ENCODE measurements around the gene PDE4A. TPM values are rescaled to one million over a fixed set of nuclear protein-coding genes. Genes with fewer than 3 reads are reported as not detected.

PDE4A gene
- total and polyA plus RNA-seq, 10 of the 15 experiments (the other 5 are each of a cell fraction or from before 2014, with no cell fraction given), result 0.24 to 13.3 (median 4.9) TPM

DNA sequence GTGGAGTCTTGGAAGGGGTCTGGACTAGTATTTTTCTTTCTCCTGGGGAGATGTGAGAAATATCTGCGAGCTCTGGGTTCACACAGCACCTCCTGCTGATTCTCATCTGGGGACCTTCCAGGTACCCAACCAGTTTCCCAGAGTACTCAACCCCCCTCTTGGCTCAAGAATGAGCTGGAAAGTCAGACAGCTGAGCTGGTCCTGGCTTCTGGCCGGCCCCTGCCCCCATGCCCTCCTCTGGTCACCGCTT is 2.2 kb upstream of the PDE4A start:
- no peaks in the 10 kb centered on the region for H3K79me2 ChIP-seq (ENCODE audit: control insufficient read depth, insufficient read depth, low read length)
- TF ChIP-seq NFXL1 (IDR thresholded peaks at IDR 0.05; ENCODE audit: borderline replicate concordance) (no peak), SUZ12 (IDR thresholded peaks at IDR 0.05; ENCODE audit: unreplicated experiment) (no peak), CEBPB (IDR thresholded peaks at IDR 0.05; ENCODE audit: borderline replicate concordance in 1 of 2, low read depth in 2 of 2, low read length in 2 of 2) (no peak), ATF2 (IDR thresholded peaks at IDR 0.05; ENCODE audit: low read length) (no peak), TAF1 (IDR thresholded peaks at IDR 0.05; ENCODE audit: borderline replicate concordance, low read depth, low read length) (no peak)
- POLR2A ChIA-PET, result interaction anchor here (0.5 to 7.8 kb wide), 8 partner anchors 8 to 147 kb away, joined by 3 to 122 read pairs (median 5); partner anchors contain the start of genes CDC37, ICAM1 and TYK2
- CTCF ChIA-PET, result interaction anchor here (0.6 to 28.5 kb wide), 9 partner anchors 7 to 279 kb away, joined by 3 to 1053 read pairs (median 3); partner anchors contain the start of genes CDC37, ICAM1 and PDE4A
- ATAC-seq, result no peak
- peaks cover 2% of the 10 kb centered on the region; the same call in 2 of the 3 replicates for H3K9me3 ChIP-seq (replicated peaks; ENCODE audit: control insufficient read depth, insufficient read depth, low read length)
- RAD21 ChIA-PET (ENCODE audit: unreplicated experiment), result interaction anchor here (0.6 to 10.2 kb wide), 12 partner anchors 9 to 282 kb away, joined by 3 to 209 read pairs (median 4); partner anchors contain the start of genes CDC37 and DNMT1
- no peaks in the 10 kb centered on the region; the same call in 1 of the 2 replicates for H4K20me1 ChIP-seq (ENCODE audit: control insufficient read depth, insufficient read depth)
- FAIRE-seq, result no peak
- 10% methylated on average over 3 of the region's 3 CpGs for WGBS (ENCODE audit: insufficient coverage, insufficient replicate concordance, low lambda C conversion rate, missing lambda C conversion rate)
- DNase-seq (ENCODE audit: low read depth, low spot score), result no peak
- SMC1A ChIA-PET (ENCODE audit: uncharacterized antibody, unreplicated experiment), result interaction anchor here (1.0 to 16.0 kb wide), 5 partner anchors 11 to 147 kb away, joined by 3 to 364 read pairs (median 6); partner anchors contain the start of genes CDC37, ICAM1 and PDE4A
- peaks cover 48% of the 10 kb centered on the region for H3K4me1 ChIP-seq (ENCODE audit: control insufficient read depth, insufficient read depth, low read length)
- no peak overlapping the region for H2AFZ ChIP-seq (ENCODE audit: control insufficient read depth, low read depth, low read length)
- no peak overlapping the region for H3K27ac ChIP-seq (ENCODE audit: control insufficient read depth, insufficient read depth)
- no peaks in the 10 kb centered on the region for H3K36me3 ChIP-seq (ENCODE audit: control insufficient read depth in 2 of 2, insufficient read depth in 2 of 2, low read length in 1 of 2)
- no peak overlapping the region for H3K4me3 ChIP-seq
- H3K9ac ChIP-seq (ENCODE audit: control insufficient read depth, insufficient read depth, low read length), result no peak overlapping the region
- in situ Hi-C loops (cut with MboI), result no loop called here
- H3K27me3 ChIP-seq (replicated peaks in 1 of 2; ENCODE audit: control insufficient read depth in 2 of 2, insufficient read depth in 2 of 2, low read length in 1 of 2), result peaks cover 0 to 17% of the 10 kb centered on the region in 2 experiments; a peak in 3 of 4 replicates
- H3K4me2 ChIP-seq (ENCODE audit: control insufficient read depth, insufficient read depth), result no peak overlapping the region; the same call in 1 of the 2 replicates
- intact Hi-C loops (cut with micrococcal nuclease; ENCODE audit: unreplicated experiment), result loop anchor here (10.0 kb wide), 1 partner anchor 237 kb away; the partner anchor contains the start of gene ILF3
- BruUV-seq (replicated peaks), result no TSS peak

Measured in GM12878 (cell line).